ENCODE results near the gene ABCB4. TPM values are rescaled to one million over a fixed set of nuclear protein-coding genes. Genes with fewer than 3 reads are reported as not detected.

Gene ABCB4
- total and polyA plus RNA-seq, 2 of the 8 experiments (the other 6 are each of a cell fraction or from before 2014, with no cell fraction given) = 0.54 to 0.60 TPM

DNA sequence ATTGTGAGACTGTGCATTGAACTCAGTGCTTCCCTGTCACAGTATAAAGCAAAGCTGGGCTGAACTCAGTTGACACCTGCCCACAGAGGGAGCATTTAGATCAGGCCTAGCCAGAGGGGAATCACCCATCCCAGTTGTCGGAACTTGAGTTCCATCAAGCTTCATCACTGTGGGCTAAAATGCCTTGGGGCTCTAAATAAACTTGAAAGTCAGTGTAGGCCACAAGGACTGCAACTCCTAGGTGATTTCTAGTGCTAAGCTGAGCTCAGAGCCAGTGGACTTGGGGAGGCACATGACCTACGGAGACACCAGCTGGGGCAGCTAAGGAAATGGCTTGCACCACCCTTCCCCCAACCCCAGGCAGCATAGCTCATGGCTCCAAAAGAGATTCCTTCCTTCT is 7.7 kb upstream of the ABCB4 start:
- Histone ChIP-seq H3K4me1 (replicated peaks in 1 of 4; ENCODE audit: control insufficient read depth in 3 of 4, insufficient read depth in 4 of 4, low read length in 3 of 4) (no peaks in the 10 kb centered on the region; a peak in 2 of 7 replicates), H3K79me1 (ENCODE audit: low read depth, low read length) (no peaks in the 10 kb centered on the region), H2BK120ac (replicated peaks; ENCODE audit: low read depth, low read length) (no peak overlapping the region), H4K20me1 (replicated peaks in 1 of 2; ENCODE audit: control insufficient read depth in 1 of 2, insufficient read depth in 2 of 2, low read length in 2 of 2) (no peaks in the 10 kb centered on the region), H4K91ac (replicated peaks; ENCODE audit: insufficient read length, low read length) (no peak overlapping the region), H3K36me3 (ENCODE audit: control insufficient read depth in 2 of 4, insufficient read depth in 4 of 4, low read length in 3 of 4) (no peaks in the 10 kb centered on the region), H4K8ac (ENCODE audit: extremely low read depth, insufficient read depth, low read length) (no peak overlapping the region), H2AK5ac (ENCODE audit: low read depth, low read length) (no peak overlapping the region), H3K23me2 (ENCODE audit: low read depth, low read length) (no peaks in the 10 kb centered on the region), H3K27ac (ENCODE audit: low read depth, low read length) (no peak overlapping the region), H3K14ac (ENCODE audit: insufficient read length) (no peak overlapping the region), H2BK15ac (ENCODE audit: low read length) (no peak overlapping the region), H3K4me3 (ENCODE audit: extremely low read depth in 1 of 4, insufficient read depth in 2 of 4, low read depth in 3 of 4, low read length in 4 of 4) (no peak overlapping the region), H3K56ac (replicated peaks; ENCODE audit: insufficient read length, low read depth, low read length) (no peak overlapping the region), H3K4ac (replicated peaks; ENCODE audit: insufficient read length, low read depth, low read length) (no peak overlapping the region), H3K18ac (ENCODE audit: extremely low read depth, low read length) (no peak overlapping the region), H2BK20ac (ENCODE audit: low read length) (no peak overlapping the region), H3K9me3 (ENCODE audit: insufficient read depth in 2 of 2, low read depth in 1 of 2, low read length in 1 of 2) (no peaks in the 10 kb centered on the region), H4K5ac (ENCODE audit: insufficient read length, low read depth, low read length) (no peak overlapping the region), H2BK5ac (ENCODE audit: low read depth, low read length) (no peak overlapping the region), H3K4me2 (ENCODE audit: insufficient read depth in 1 of 2, low read depth in 2 of 2, low read length in 2 of 2) (no peak overlapping the region), H3K23ac (ENCODE audit: insufficient read length) (no peak overlapping the region), H3K27me3 (replicated peaks in 1 of 4; ENCODE audit: control insufficient read depth in 3 of 4, extremely low read depth in 1 of 4, insufficient read depth in 3 of 4, low read length in 3 of 4) (no peaks in the 10 kb centered on the region), H2BK12ac (ENCODE audit: low read depth, low read length) (no peak overlapping the region), H3K79me2 (ENCODE audit: control insufficient read depth in 1 of 2, insufficient read depth in 2 of 2, low read length in 2 of 2) (no peaks in the 10 kb centered on the region), H2AFZ (ENCODE audit: low read length) (peak overlapping the region; percentile 76), H3K9ac (replicated peaks in 1 of 4; ENCODE audit: extremely low read depth in 1 of 4, low read depth in 3 of 4, low read length in 3 of 4) (no peak overlapping the region)
- FAIRE-seq = no peak
- WGBS, 2 experiments (ENCODE audit: extremely low coverage in 1 of 2, insufficient coverage in 1 of 2, insufficient read length in 1 of 2, insufficient replicate concordance in 2 of 2, low coverage in 1 of 2, low lambda C conversion rate in 2 of 2, missing lambda C conversion rate in 1 of 2) = 82% methylated on average over 1 of the region's 2 CpGs; no CpG with 5 or more reads in 1 of the 2 experiments
- ChIA-PET CTCF (ENCODE audit: partially characterized antibody) (interaction anchor here (1.0 to 1.2 kb wide), 2 partner anchors 9 to 18 kb away, joined by 3 read pairs; no protein-coding TSS in a partner anchor), POLR2A (ENCODE audit: partially characterized antibody) (interaction anchor here (0.8 kb wide), 1 partner anchor 18 kb away, joined by 3 read pairs; no protein-coding TSS in a partner anchor)
- TF ChIP-seq RNF2 (IDR thresholded peaks at IDR 0.05; ENCODE audit: borderline replicate concordance, low read depth, low read length, missing control alignments, poor library complexity, severe bottlenecking) (no peak), TAF1 (IDR thresholded peaks at IDR 0.05; ENCODE audit: low read depth, low read length) (no peak), TEAD4 (IDR thresholded peaks at IDR 0.05; ENCODE audit: low read depth, low read length) (no peak), ASH2L (IDR thresholded peaks at IDR 0.05; ENCODE audit: low read length) (no peak), SP4 (IDR thresholded peaks at IDR 0.05; ENCODE audit: low read length) (no peak), ZNF274 (IDR thresholded peaks at IDR 0.05; ENCODE audit: borderline replicate concordance, extremely low read depth, low read length) (no peak), RFX5 (IDR thresholded peaks at IDR 0.05; ENCODE audit: borderline replicate concordance, low read depth, low read length) (no peak)
- TF ChIP-seq, protein P1, sequence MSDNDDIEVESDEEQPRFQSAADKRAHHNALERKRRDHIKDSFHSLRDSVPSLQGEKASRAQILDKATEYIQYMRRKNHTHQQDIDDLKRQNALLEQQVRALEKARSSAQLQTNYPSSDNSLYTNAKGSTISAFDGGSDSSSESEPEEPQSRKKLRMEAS (IDR thresholded peaks at IDR 0.05) = no peak
- TF ChIP-seq, protein P2, sequence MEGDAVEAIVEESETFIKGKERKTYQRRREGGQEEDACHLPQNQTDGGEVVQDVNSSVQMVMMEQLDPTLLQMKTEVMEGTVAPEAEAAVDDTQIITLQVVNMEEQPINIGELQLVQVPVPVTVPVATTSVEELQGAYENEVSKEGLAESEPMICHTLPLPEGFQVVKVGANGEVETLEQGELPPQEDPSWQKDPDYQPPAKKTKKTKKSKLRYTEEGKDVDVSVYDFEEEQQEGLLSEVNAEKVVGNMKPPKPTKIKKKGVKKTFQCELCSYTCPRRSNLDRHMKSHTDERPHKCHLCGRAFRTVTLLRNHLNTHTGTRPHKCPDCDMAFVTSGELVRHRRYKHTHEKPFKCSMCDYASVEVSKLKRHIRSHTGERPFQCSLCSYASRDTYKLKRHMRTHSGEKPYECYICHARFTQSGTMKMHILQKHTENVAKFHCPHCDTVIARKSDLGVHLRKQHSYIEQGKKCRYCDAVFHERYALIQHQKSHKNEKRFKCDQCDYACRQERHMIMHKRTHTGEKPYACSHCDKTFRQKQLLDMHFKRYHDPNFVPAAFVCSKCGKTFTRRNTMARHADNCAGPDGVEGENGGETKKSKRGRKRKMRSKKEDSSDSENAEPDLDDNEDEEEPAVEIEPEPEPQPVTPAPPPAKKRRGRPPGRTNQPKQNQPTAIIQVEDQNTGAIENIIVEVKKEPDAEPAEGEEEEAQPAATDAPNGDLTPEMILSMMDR (IDR thresholded peaks at IDR 0.05; ENCODE audit: control extremely low read depth in 1 of 3, insufficient read depth in 1 of 3, low read depth in 1 of 3, low read length in 3 of 3) = no peak
- DNase-seq (ENCODE audit: low read depth in 1 of 2, low spot score in 2 of 2) = no peak
